ENCODE measurements around the gene CNN2.

The CNN2 gene

DNA sequence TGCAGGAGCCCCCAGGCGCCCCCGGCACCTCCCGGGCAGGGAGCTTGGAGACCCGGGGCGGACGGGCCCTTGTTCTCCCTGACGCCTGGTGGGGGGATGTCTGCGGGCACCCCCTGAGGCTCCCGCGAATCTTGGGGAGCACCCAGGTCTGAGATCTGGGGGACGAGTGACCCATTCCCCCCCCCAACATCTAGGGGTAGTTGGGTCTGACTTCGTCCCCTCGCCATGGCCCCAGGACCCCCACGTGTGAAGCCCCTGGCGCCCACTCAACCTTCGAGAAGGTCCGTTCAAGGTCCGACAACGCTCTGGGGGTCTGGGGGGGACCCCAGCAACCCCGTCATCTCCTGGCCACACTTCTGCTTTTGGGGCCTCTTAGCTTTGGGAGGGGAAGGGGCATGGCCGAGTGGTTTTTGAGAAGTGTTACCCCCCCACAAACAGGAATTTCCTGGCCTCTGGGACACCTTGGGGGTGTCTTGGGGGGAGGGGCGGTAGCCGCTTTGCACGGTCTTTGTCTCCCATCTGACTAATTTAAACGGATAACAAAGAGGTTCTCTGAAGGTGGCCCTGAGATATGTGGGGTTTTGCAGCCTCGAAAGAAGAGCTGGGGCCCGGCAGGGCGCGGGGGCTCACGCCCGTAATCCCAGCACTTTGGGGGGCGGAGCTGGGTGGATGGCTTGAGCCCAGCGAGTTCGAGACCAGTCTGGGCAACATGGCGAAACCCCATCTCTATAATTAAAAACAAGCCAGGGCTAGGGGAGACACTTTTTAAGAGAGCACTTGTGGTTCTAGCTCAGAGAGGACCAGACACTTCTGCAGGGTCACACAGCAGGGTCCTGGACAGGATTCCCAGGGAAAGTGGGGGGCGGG lies 608 bp downstream of the CNN2 start:
- Histone ChIP-seq H3K36me3 (peaks cover 29% of the 10 kb centered on the region), H3K9me3 (no peaks in the 10 kb centered on the region), H3K27me3 (no peaks in the 10 kb centered on the region), H3K4me1 (ENCODE audit: control insufficient read depth in 1 of 2, insufficient read depth in 1 of 2, low read depth in 1 of 2, low read length in 1 of 2) (peaks cover 43 to 61% of the 10 kb centered on the region in 2 experiments), H3K4me3 (ENCODE audit: low read depth in 1 of 2, low read length in 1 of 2) (peak overlapping the region; percentile 77 to 100), H3K27ac (peak overlapping the region; percentile 99)
- TF ChIP-seq, protein P1, sequence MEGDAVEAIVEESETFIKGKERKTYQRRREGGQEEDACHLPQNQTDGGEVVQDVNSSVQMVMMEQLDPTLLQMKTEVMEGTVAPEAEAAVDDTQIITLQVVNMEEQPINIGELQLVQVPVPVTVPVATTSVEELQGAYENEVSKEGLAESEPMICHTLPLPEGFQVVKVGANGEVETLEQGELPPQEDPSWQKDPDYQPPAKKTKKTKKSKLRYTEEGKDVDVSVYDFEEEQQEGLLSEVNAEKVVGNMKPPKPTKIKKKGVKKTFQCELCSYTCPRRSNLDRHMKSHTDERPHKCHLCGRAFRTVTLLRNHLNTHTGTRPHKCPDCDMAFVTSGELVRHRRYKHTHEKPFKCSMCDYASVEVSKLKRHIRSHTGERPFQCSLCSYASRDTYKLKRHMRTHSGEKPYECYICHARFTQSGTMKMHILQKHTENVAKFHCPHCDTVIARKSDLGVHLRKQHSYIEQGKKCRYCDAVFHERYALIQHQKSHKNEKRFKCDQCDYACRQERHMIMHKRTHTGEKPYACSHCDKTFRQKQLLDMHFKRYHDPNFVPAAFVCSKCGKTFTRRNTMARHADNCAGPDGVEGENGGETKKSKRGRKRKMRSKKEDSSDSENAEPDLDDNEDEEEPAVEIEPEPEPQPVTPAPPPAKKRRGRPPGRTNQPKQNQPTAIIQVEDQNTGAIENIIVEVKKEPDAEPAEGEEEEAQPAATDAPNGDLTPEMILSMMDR (IDR thresholded peaks at IDR 0.05): no peak

DNA sequence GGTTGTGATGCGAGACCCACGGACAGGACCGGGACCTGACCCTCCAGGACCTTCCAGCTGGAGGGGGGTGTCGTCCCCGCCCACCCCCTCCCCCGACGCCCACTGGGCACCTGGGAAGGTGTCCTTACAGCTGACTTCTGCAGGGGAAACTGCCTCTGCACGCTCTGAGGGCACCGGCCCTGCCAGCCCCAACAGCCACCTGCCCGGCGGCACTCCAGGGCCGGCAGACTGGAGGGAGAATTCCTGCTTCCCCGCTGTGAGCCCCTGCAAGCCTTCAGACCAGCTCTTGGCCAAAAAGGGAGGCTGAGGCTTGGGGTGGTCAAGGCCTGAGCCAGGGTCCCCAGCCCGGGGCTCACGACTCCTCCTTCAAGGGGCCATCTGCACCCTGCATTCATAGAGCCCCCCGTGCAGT lies 1.2 kb downstream of the CNN2 start:
- TF ChIP-seq, protein P1 (IDR thresholded peaks at IDR 0.05): no peak
- Histone ChIP-seq H3K27me3 (no peaks in the 10 kb centered on the region), H3K36me3 (peaks cover 35% of the 10 kb centered on the region), H3K4me3 (ENCODE audit: low read depth in 1 of 2, low read length in 1 of 2) (peak overlapping the region; percentile 77 to 100), H3K27ac (peak overlapping the region; percentile 99), H3K4me1 (ENCODE audit: control insufficient read depth in 1 of 2, insufficient read depth in 1 of 2, low read depth in 1 of 2, low read length in 1 of 2) (peaks cover 43 to 55% of the 10 kb centered on the region in 2 experiments), H3K9me3 (no peaks in the 10 kb centered on the region)

DNA sequence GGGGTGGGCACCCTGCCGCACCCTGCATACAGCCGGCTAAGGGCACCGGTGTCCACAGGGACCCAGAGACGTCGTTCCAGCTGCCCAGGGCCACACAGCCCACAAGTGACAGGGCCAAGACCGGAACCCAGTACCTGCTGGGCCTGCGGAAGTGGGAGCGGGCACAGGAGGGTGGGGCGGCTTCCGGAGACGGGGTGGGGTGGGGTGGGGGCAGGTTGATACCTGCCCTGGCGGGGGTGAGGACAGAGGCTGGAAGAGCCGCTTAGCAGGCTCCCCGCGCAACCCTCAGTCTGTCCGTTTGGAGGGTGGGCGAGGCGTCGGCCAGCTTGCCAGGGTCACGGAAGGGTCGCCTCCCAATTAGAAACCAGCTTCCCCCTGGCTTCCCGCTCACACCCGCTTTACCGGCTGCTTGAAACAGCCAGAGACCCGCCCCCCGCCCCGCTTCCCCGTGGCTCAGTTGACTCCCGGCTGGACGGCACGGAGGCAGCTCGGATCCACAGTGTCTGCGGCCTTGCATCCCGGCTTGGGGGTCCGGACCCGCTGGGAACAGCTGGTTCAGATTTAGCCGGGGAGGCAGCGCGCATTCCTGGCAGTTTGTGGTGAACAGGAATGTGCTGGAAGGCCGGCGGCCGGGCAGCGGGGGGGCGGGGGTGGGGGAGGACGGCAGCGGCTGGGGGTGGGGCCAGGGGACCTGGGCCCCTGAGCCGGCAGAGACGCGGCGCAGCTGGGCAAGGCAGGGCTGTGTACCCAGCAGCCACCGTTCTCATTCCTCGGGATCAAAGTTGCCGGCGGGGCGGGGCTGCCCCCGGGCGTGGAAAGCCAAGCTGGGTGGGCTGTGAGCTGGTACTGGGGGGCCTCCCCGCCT lies 1.9 kb downstream of the CNN2 start:
- Histone ChIP-seq H3K36me3 (peaks cover 41% of the 10 kb centered on the region), H3K4me1 (ENCODE audit: control insufficient read depth in 1 of 2, insufficient read depth in 1 of 2, low read depth in 1 of 2, low read length in 1 of 2) (peaks cover 42 to 55% of the 10 kb centered on the region in 2 experiments), H3K4me3 (ENCODE audit: low read depth in 1 of 2, low read length in 1 of 2) (peak overlapping the region; percentile 77 to 100), H3K9me3 (no peaks in the 10 kb centered on the region), H3K27ac (peak overlapping the region; percentile 99), H3K27me3 (no peaks in the 10 kb centered on the region)
- TF ChIP-seq, protein P1 (IDR thresholded peaks at IDR 0.05): no peak

DNA sequence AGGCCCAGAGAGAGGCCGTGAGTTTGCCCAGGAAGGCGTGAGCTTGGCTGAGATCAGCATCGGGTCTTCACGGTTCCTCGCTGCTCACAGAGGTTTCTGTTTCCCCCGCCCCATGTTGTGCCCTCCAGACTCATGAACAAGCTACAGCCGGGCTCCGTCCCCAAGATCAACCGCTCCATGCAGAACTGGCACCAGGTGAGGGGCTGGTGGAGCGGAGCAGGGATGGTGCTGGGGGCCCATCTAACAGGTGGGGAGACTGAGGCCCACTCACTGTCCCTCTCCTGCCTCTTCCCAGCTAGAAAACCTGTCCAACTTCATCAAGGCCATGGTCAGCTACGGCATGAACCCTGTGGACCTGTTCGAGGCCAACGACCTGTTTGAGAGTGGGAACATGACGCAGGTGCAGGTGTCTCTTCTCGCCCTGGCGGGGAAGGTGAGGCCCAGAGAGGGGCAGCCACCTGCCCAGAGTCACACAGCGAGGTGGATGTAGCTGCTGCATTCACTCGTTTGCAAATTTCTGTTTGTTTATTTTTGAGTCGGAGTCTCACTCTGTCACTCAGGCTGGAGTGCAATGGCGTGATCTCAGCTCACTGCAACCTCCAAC lies 6.0 kb downstream of the CNN2 start:
- no peaks in the 10 kb centered on the region for H3K9me3 ChIP-seq
- H3K4me1 ChIP-seq (ENCODE audit: control insufficient read depth in 1 of 2, insufficient read depth in 1 of 2, low read depth in 1 of 2, low read length in 1 of 2): peaks cover 49 to 53% of the 10 kb centered on the region in 2 experiments
- H3K4me3 ChIP-seq (ENCODE audit: low read depth in 1 of 2, low read length in 1 of 2): no peak overlapping the region
- no peaks in the 10 kb centered on the region for H3K27me3 ChIP-seq
- peaks cover 69% of the 10 kb centered on the region for H3K36me3 ChIP-seq
- TF ChIP-seq, protein P1 (IDR thresholded peaks at IDR 0.05): no peak
- H3K27ac ChIP-seq: peak overlapping the region; percentile 63

DNA sequence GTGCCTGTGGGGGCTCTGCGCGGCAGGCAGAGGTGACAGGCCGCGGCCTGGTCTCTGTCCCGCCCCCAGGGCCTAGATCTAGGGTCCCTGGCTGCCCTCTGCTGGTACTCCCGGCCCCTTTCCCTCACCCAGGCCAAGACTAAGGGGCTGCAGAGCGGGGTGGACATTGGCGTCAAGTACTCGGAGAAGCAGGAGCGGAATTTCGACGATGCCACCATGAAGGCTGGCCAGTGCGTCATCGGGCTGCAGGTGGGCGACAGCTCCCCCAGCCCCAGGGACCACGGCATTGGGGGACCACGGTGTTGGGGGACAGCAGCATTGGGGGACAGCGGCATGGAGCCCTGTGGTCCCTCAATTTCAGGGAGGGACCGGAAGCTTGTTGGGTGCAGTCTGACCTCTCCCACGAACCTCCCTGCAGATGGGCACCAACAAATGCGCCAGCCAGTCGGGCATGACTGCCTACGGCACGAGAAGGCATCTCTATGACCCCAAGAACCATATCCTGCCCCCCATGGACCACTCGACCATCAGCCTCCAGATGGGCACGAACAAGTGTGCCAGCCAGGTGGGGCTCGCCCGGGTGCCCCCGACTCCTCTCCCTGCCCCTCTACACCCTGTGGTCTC lies 9.7 kb downstream of the CNN2 start:
- Histone ChIP-seq H3K4me1 (ENCODE audit: control insufficient read depth in 1 of 2, insufficient read depth in 1 of 2, low read depth in 1 of 2, low read length in 1 of 2) (peaks cover 53 to 61% of the 10 kb centered on the region in 2 experiments), H3K4me3 (ENCODE audit: low read depth in 1 of 2, low read length in 1 of 2) (peak overlapping the region in 1 of 2 experiments; percentile 82), H3K36me3 (peaks cover 63% of the 10 kb centered on the region), H3K9me3 (no peaks in the 10 kb centered on the region), H3K27ac (peak overlapping the region; percentile 100), H3K27me3 (no peaks in the 10 kb centered on the region)
- TF ChIP-seq, protein P1 (IDR thresholded peaks at IDR 0.05): no peak

Measured in neutrophil (primary cell).